Hepatocyte (in vitro differentiated cells): ENCODE results near the gene FLCN. TPM values are rescaled to one million over a fixed set of nuclear protein-coding genes. Genes with fewer than 3 reads are reported as not detected.
"Not testable (repeated sequence)": the region's sequence is repeated elsewhere in the genome, so short reads cannot be mapped to it uniquely, and the experiment has no call there.

ENCODE experiments used
- DNase-seq: peaks from one replicate; pipeline ENCODE4 v3.0.0-alpha.2; 2016; ENCODE audit warnings: low spot score
- H2AFZ ChIP-seq: fragments of 200-600 bp; sonication (generic); 2 replicates; pipeline ENCODE4 v1.6.0; 2016; ENCODE audit warnings: antibody characterized with exemption, mild to moderate bottlenecking
- H3K27ac ChIP-seq: fragments of 200-600 bp; sonication (generic); 2 replicates; pipeline ENCODE4 v1.5.1; 2016; ENCODE audit warnings: mild to moderate bottlenecking
- H3K27me3 ChIP-seq: fragments of 200-600 bp; sonication (generic); 2 replicates; pipeline ENCODE4 v1.6.1; 2016
- H3K36me3 ChIP-seq: fragments of 200-600 bp; sonication (generic); replicated peaks from 2 replicates; pipeline ENCODE4 v1.5.1; 2016; ENCODE audit warnings: low read depth; ENCODE audit not compliant: insufficient read depth
- H3K4me1 ChIP-seq: fragments of 200-600 bp; sonication (generic); 2 replicates; pipeline ENCODE4 v1.5.1; 2016; ENCODE audit warnings: mild to moderate bottlenecking, moderate library complexity; ENCODE audit not compliant: insufficient read depth
- H3K4me2 ChIP-seq: fragments of 200-600 bp; sonication (generic); 2 replicates; pipeline ENCODE4 v1.6.0; 2016
- H3K4me3 ChIP-seq: fragments of 200-600 bp; sonication (generic); 2 replicates; pipeline ENCODE4 v1.5.1; 2016; ENCODE audit warnings: mild to moderate bottlenecking
- H3K79me2 ChIP-seq: fragments of 200-600 bp; sonication (generic); 2 replicates; pipeline ENCODE4 v1.6.0; 2017; ENCODE audit warnings: mild to moderate bottlenecking
- H3K9me2 ChIP-seq: fragments of 200-600 bp; sonication (generic); replicated peaks from 2 replicates; pipeline ENCODE4 v1.6.0; 2017; ENCODE audit warnings: mild to moderate bottlenecking; ENCODE audit not compliant: insufficient read depth
- H3K9me3 ChIP-seq: fragments of 200-600 bp; sonication (generic); 2 replicates; pipeline ENCODE4 v1.5.1; 2016; ENCODE audit warnings: low read depth, mild to moderate bottlenecking
- H4K20me1 ChIP-seq: fragments of 200-600 bp; sonication (generic); 2 replicates; pipeline ENCODE4 v1.6.0; 2016; ENCODE audit warnings: mild to moderate bottlenecking; ENCODE audit not compliant: insufficient read depth, poor library complexity, severe bottlenecking
- CTCF ChIP-seq: fragments of 200-600 bp; sonication (generic); IDR thresholded peaks from 2 replicates; pipeline ENCODE4 v1.5.1; 2016; ENCODE audit warnings: antibody characterized with exemption, mild to moderate bottlenecking; ENCODE audit not compliant: poor library complexity
- EZH2 ChIP-seq: fragments of 200-600 bp; sonication (generic); IDR thresholded peaks from 2 replicates; pipeline ENCODE4 v1.6.1; 2016; ENCODE audit warnings: antibody characterized with exemption, mild to moderate bottlenecking, borderline replicate concordance
- EZH2phosphoT487 ChIP-seq: fragments of 200-600 bp; sonication (generic); IDR thresholded peaks from one replicate; pipeline ENCODE4 v1.6.1; 2018; ENCODE audit warnings: antibody characterized with exemption, mild to moderate bottlenecking, low read depth, moderate library complexity; ENCODE audit not compliant: unreplicated experiment, severe bottlenecking
- WGBS: methylation state at CpG from one replicate; pipeline ENCODE4 v1.1.6; 2016; ENCODE audit warnings: low lambda C conversion rate; ENCODE audit errors: missing lambda C conversion rate; 5-methylcytosine and 5-hydroxymethylcytosine counted together
- polyA plus RNA-seq: library from polyadenylated mRNA; unstranded; fragments of >200 nt; fragmentation: Nextera tagmentation; extraction: Ambion mirVana; gene quantifications from 2 replicates; pipeline ENCODE4 v1.2.1, GENCODE V29; 2016
- total RNA-seq: library from RNA; depleted of rRNA; stranded (reverse); fragments of >200 nt; gene quantifications from 2 replicates; pipeline ENCODE4 v1.2.3, GENCODE V29; 2014

The FLCN gene
- total and polyA plus RNA-seq, 2 experiments from 2014 or later = 31.0 to 66.2 TPM

GRCh38 chr17:17196776-17197175, 40.2 kb downstream of the FLCN start:
- H3K27ac ChIP-seq = no peak overlapping the region
- no peaks in the 10 kb centered on the region for H3K9me2 ChIP-seq
- TF ChIP-seq EZH2phosphoT487 (no peak), CTCF (no peak), EZH2 (no peak)

GRCh38 chr17:17195466-17195865, 41.5 kb downstream of the FLCN start:
- not testable (repeated sequence) for H3K27ac ChIP-seq, H3K4me2 ChIP-seq, DNase-seq, H3K4me3 ChIP-seq, H2AFZ ChIP-seq, H3K27me3 ChIP-seq, H4K20me1 ChIP-seq, H3K4me1 ChIP-seq, H3K36me3 ChIP-seq, H3K9me3 ChIP-seq, H3K9me2 ChIP-seq, H3K79me2 ChIP-seq
- WGBS = 96% methylated on average over 5 of the region's 5 CpGs

More at GRCh38 chr17:17196776-17197175, 40.2 kb downstream of the FLCN start:
- no peak for DNase-seq
- Histone ChIP-seq H3K79me2 (no peaks in the 10 kb centered on the region), H3K27me3 (no peaks in the 10 kb centered on the region), H3K4me1 (no peaks in the 10 kb centered on the region), H3K36me3 (no peaks in the 10 kb centered on the region), H3K4me2 (no peak overlapping the region), H3K4me3 (no peak overlapping the region), H3K9me3 (no peaks in the 10 kb centered on the region), H4K20me1 (no peaks in the 10 kb centered on the region), H2AFZ (no peak overlapping the region)

GRCh38 chr17:17191961-17192381, 45.0 kb downstream of the FLCN start:
- H3K9me3 ChIP-seq = no peaks in the 10 kb centered on the region
- H3K27me3 ChIP-seq = no peaks in the 10 kb centered on the region
- H3K4me3 ChIP-seq = no peak overlapping the region
- no peaks in the 10 kb centered on the region for H3K79me2 ChIP-seq
- TF ChIP-seq CTCF (no peak), EZH2phosphoT487 (no peak), EZH2 (no peak)
- no peaks in the 10 kb centered on the region for H3K9me2 ChIP-seq
- 66% methylated on average over 10 of the region's 10 CpGs for WGBS
- no peak overlapping the region for H3K4me2 ChIP-seq
- DNase-seq = no peak
- H4K20me1 ChIP-seq = no peaks in the 10 kb centered on the region
- H3K27ac ChIP-seq = no peak overlapping the region
- H2AFZ ChIP-seq = no peak overlapping the region
- H3K36me3 ChIP-seq = no peaks in the 10 kb centered on the region
- no peaks in the 10 kb centered on the region for H3K4me1 ChIP-seq

DNA sequence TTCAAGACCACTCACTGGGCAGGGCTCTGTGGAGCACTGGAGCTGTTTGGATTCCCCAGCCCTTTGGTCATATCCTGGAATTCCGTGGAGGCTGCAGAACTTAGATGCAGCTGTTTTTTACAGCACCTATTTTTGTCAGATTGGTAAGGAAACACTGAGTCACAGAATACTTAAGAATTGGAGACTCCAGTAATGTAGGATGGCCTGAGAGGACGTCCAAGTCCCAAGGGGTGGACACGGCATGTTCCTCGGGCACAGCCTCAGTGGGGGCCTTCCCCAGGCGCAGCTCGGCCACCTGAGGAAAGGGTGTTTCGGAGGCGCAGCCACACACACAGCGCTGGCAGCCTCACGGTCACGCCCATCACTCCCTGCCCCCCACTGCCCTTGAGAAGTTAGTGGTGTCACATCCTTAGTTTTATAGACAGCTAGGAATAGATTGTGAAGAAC, 45.6 kb downstream of the FLCN start:
- DNase-seq = no peak
- no peak overlapping the region for H2AFZ ChIP-seq
- no peaks in the 10 kb centered on the region for H3K9me2 ChIP-seq
- TF ChIP-seq EZH2phosphoT487 (no peak), CTCF (no peak), EZH2 (no peak)
- no peaks in the 10 kb centered on the region for H3K27me3 ChIP-seq
- H3K9me3 ChIP-seq = no peaks in the 10 kb centered on the region
- no peak overlapping the region for H3K4me2 ChIP-seq
- WGBS = 82% methylated on average over 11 of the region's 11 CpGs
- no peaks in the 10 kb centered on the region for H4K20me1 ChIP-seq
- no peaks in the 10 kb centered on the region for H3K4me1 ChIP-seq
- H3K4me3 ChIP-seq = no peak overlapping the region
- no peaks in the 10 kb centered on the region for H3K79me2 ChIP-seq
- H3K36me3 ChIP-seq = no peaks in the 10 kb centered on the region
- no peak overlapping the region for H3K27ac ChIP-seq
